Lower lobe of right lung (tissue), 2 donors: ENCODE data around the gene RNF126. TPM values are rescaled to one million over a fixed set of nuclear protein-coding genes. Genes with fewer than 3 reads are reported as not detected.

Experiments
- ATAC-seq, 2 donors: fragments of 200-7000 bp; cut with Tn5 transposase; one replicate each; pipeline ENCODE4 v1.9.1; 2020 to 2022; ENCODE audit warnings: mild to moderate bottlenecking in 2 of 2, moderate library complexity in 2 of 2
- DNase-seq: peaks from one replicate; pipeline ENCODE4 v3.0.0-alpha.2; 2020
- H3K27ac ChIP-seq: fragments of 200-600 bp; one replicate; pipeline ENCODE4 v1.8.0; 2022
- H3K27me3 ChIP-seq: fragments of 200-600 bp; one replicate; pipeline ENCODE4 v1.8.0; 2022; ENCODE audit warnings: low read depth
- H3K36me3 ChIP-seq: fragments of 200-600 bp; one replicate; pipeline ENCODE4 v1.8.0; 2022; ENCODE audit warnings: mild to moderate bottlenecking
- H3K4me1 ChIP-seq: fragments of 200-600 bp; one replicate; pipeline ENCODE4 v1.8.0; 2022
- H3K4me3 ChIP-seq: fragments of 200-600 bp; one replicate; pipeline ENCODE4 v1.8.0; 2022; ENCODE audit warnings: mild to moderate bottlenecking
- H3K9me3 ChIP-seq: fragments of 200-600 bp; one replicate; pipeline ENCODE4 v1.8.0; 2022
- intact Hi-C: fragments of 100-400 bp; cut with DNase I; formaldehyde crosslinking; loops from one replicate; pipeline ENCODE4 v1.11.0; 2022
- total RNA-seq: library from RNA; stranded (reverse); fragmentation: NEBNext Ultra II Directional; extraction: Animal tissue kit (Norgen Biotek cat#: 25700); gene quantifications from one replicate; pipeline ENCODE4 v1.2.1, GENCODE V29; 2021
- TF ChIP-seq, protein P1 (sequence below): fragments of 200-600 bp; IDR thresholded peaks from one replicate; pipeline ENCODE4 v1.8.0; 2022; ENCODE audit warnings: antibody characterized with exemption, mild to moderate bottlenecking
- donor health status: DM: no; HTN: yes; CAD: no; lungs with severe emphysema.

Gene RNF126
- total RNA-seq, 1 donor from 2014 or later: 27.0 TPM

DNA sequence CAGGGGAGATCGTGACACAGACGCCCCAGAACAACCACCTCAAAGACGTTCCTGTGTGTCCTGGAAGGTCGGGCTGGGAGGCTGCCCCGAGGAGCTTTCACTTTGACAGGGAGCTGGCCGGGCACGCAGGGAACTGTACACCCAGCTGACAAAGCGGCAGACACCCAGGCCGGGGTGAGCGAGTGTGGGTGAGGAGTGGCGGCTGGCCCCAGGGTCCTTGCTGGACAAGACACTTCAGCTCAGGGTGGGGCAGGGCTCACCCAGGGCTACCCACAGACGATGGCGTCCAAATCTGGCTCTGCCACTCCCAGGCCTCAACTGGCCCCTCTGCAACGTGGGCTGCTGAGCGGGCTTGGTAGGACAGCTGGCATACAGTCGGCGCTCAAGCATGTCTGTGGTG, 21.3 kb downstream of the RNF126 start:
- Histone ChIP-seq H3K27me3 (no peaks in the 10 kb centered on the region), H3K36me3 (peaks cover 19% of the 10 kb centered on the region), H3K27ac (no peak overlapping the region), H3K4me3 (no peak overlapping the region), H3K4me1 (peaks cover 13% of the 10 kb centered on the region), H3K9me3 (no peaks in the 10 kb centered on the region)
- intact Hi-C loops: no loop called here
- DNase-seq (no peak), ATAC-seq (no peak)
- TF ChIP-seq, protein P1, sequence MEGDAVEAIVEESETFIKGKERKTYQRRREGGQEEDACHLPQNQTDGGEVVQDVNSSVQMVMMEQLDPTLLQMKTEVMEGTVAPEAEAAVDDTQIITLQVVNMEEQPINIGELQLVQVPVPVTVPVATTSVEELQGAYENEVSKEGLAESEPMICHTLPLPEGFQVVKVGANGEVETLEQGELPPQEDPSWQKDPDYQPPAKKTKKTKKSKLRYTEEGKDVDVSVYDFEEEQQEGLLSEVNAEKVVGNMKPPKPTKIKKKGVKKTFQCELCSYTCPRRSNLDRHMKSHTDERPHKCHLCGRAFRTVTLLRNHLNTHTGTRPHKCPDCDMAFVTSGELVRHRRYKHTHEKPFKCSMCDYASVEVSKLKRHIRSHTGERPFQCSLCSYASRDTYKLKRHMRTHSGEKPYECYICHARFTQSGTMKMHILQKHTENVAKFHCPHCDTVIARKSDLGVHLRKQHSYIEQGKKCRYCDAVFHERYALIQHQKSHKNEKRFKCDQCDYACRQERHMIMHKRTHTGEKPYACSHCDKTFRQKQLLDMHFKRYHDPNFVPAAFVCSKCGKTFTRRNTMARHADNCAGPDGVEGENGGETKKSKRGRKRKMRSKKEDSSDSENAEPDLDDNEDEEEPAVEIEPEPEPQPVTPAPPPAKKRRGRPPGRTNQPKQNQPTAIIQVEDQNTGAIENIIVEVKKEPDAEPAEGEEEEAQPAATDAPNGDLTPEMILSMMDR: no peak

GRCh38 chr19:640606-641189, 22.3 kb downstream of the RNF126 start:
- intact Hi-C loops: no loop called here
- no peaks in the 10 kb centered on the region for H3K27me3 ChIP-seq
- peaks cover 9% of the 10 kb centered on the region for H3K36me3 ChIP-seq
- DNase-seq: no peak
- no peaks in the 10 kb centered on the region for H3K9me3 ChIP-seq
- H3K27ac ChIP-seq: no peak overlapping the region
- no peak overlapping the region for H3K4me3 ChIP-seq
- peaks cover 13% of the 10 kb centered on the region for H3K4me1 ChIP-seq
- no peak for ATAC-seq
- TF ChIP-seq, protein P1: no peak

GRCh38 chr19:640161-640558, 22.9 kb downstream of the RNF126 start:
- peaks cover 13% of the 10 kb centered on the region for H3K4me1 ChIP-seq
- H3K9me3 ChIP-seq: no peaks in the 10 kb centered on the region
- peak overlapping the region; percentile 50 for H3K4me3 ChIP-seq
- TF ChIP-seq, protein P1: no peak
- H3K27ac ChIP-seq: no peak overlapping the region
- no peak for ATAC-seq
- intact Hi-C loops: no loop called here
- no peaks in the 10 kb centered on the region for H3K27me3 ChIP-seq
- H3K36me3 ChIP-seq: peaks cover 7% of the 10 kb centered on the region
- no peak for DNase-seq

GRCh38 chr19:639253-640160, 23.5 kb downstream of the RNF126 start, which contains the start of gene FGF22:
Gene FGF22, plus strand, starts transcription at chr19:639879. Its CDS starts 47 bp downstream, at chr19:639926.
- Histone ChIP-seq H3K36me3 (peaks cover under 1% of the 10 kb centered on the region), H3K4me3 (peak within 1 kb of the TSS; percentile 50), H3K9me3 (no peaks in the 10 kb centered on the region), H3K27ac (no peak within 1 kb of the TSS), H3K4me1 (peaks cover 18% of the 10 kb centered on the region), H3K27me3 (no peaks in the 10 kb centered on the region)
- TF ChIP-seq, protein P1: no peak
- intact Hi-C loops: no loop called here
- ATAC-seq (peak; percentile 94 to 95), DNase-seq (peak; percentile 93)

DNA sequence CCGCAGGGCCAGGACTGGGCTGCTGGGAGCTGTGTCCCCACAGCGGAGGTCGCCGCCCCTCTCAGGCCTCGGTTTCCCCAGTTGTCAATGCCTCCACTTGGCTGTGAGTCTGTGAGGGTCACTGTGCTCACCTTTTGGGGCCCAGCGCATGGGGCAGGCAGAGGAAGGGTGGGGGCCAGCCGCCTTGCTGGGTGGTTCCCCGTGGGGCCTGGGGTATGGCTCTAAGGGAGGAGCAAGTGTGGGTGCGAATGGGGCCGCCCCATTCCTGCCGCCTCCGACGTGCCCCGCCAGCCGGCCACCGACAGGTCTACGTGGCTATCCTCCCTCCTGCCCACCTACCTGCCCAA, 24.1 kb downstream of the RNF126 start:
- ATAC-seq: no peak
- intact Hi-C loops: no loop called here

More for the DNA sequence above, 24.1 kb downstream of the RNF126 start:
- Histone ChIP-seq H3K36me3 (no peaks in the 10 kb centered on the region), H3K4me3 (peak overlapping the region; percentile 50), H3K9me3 (no peaks in the 10 kb centered on the region), H3K4me1 (peaks cover 24% of the 10 kb centered on the region), H3K27ac (no peak overlapping the region), H3K27me3 (no peaks in the 10 kb centered on the region)
- TF ChIP-seq, protein P1: no peak
- DNase-seq: no peak
